ENCODE data around the gene TMEM187.

The TMEM187 gene

GRCh38 chrX:153926858-153927671, 45.5 kb upstream of the TMEM187 start:
- TF ChIP-seq CTCF (conservative IDR thresholded peaks at IDR 0.05; ENCODE audit: low read depth, low read length): no peak
- peak overlapping the region; percentile 67 for H3K4me3 ChIP-seq (ENCODE audit: low read depth, low read length)
- peak; percentile 18 for DNase-seq (ENCODE audit: low read depth)

- H3K4me3 ChIP-seq (ENCODE audit: low read depth, low read length): peak overlapping the region; percentile 67
- DNase-seq (ENCODE audit: low read depth): no peak
- TF ChIP-seq CTCF (conservative IDR thresholded peaks at IDR 0.05; ENCODE audit: low read depth, low read length): no peak
Observed at GRCh38 chrX:153927672-153927921, 45.0 kb upstream of the TMEM187 start.

GRCh38 chrX:153927922-153928760, 44.4 kb upstream of the TMEM187 start:
- peak; percentile 99 for DNase-seq (ENCODE audit: low read depth)
- peak; percentile 13 for TF ChIP-seq CTCF (conservative IDR thresholded peaks at IDR 0.05; ENCODE audit: low read depth, low read length)
- peak overlapping the region; percentile 67 for H3K4me3 ChIP-seq (ENCODE audit: low read depth, low read length)

- H3K4me3 ChIP-seq (ENCODE audit: low read depth, low read length): no peak overlapping the region
- TF ChIP-seq CTCF (conservative IDR thresholded peaks at IDR 0.05; ENCODE audit: low read depth, low read length): no peak
- DNase-seq (ENCODE audit: low read depth): no peak
Observed at GRCh38 chrX:153928846-153929245, 43.7 kb upstream of the TMEM187 start.

- H3K4me3 ChIP-seq (ENCODE audit: low read depth, low read length): no peak overlapping the region
- no peak for TF ChIP-seq CTCF (conservative IDR thresholded peaks at IDR 0.05; ENCODE audit: low read depth, low read length)
- no peak for DNase-seq (ENCODE audit: low read depth)
Observed at GRCh38 chrX:153929576-153929975, 43.0 kb upstream of the TMEM187 start.

- no peak for TF ChIP-seq CTCF (conservative IDR thresholded peaks at IDR 0.05; ENCODE audit: low read depth, low read length)
- H3K4me3 ChIP-seq (ENCODE audit: low read depth, low read length): no peak overlapping the region
- DNase-seq (ENCODE audit: low read depth): no peak
Observed at GRCh38 chrX:153930011-153930910, 42.3 kb upstream of the TMEM187 start.

Measured in choroid plexus epithelial cell (primary cell).